ENCODE data around the gene NDUFAB1.

The NDUFAB1 gene

DNA sequence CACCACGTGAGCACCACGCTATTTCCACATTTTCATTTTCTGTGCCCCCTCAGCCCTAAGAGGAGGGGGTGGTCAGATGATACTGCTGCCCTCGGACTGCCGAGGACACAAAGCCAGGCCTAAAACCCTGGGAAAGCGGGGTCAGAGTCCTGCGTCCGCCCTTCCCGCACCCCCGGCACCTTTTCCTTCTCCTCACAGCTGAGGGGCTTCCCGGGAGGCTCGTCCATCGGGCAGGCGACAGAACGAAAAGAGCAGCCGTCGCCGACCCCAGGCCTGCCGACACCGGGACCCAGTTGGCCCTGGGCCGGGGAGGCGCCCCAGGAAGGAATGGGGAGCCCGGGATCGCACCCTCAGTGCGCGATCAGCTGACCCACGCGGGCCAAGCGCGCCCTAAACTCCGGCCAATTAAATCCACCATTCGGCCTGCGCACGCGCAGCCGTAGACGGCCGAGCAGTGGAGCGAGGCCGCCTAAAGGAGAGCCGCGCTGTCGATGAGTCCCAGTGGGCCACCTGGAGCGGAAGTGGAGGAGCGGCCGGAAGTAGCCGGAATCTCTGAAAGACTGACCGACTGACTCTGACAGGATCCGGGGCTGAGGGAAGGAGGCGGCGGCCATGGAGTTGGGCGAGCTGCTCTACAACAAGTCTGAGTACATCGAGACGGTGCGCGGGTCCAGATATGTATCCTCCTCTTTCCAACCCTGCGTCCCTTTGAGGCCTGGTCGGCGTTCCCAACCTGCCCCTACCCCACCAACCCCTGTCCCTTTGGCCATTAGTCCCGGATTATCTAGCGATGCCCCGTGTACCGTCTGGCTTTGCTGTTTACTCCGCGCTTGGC, 45.0 kb upstream of the NDUFAB1 start, which contains the start of the genes DCTN5 and PALB2:
TSS of gene DCTN5 (plus strand) at position 536 of the 835 bp plus-strand sequence. CDS start at position 613, 77 bp downstream.
TSS of gene PALB2 (minus strand) at position 380 of the 835 bp plus-strand sequence. CDS start at position 227, 153 bp downstream.
- ATAC-seq, result peak; percentile 99
- TF ChIP-seq BACH2 (CRISPR knock-in tag; IDR thresholded peaks at IDR 0.05; ENCODE audit: borderline replicate concordance), result no peak
- TF ChIP-seq, protein P1, sequence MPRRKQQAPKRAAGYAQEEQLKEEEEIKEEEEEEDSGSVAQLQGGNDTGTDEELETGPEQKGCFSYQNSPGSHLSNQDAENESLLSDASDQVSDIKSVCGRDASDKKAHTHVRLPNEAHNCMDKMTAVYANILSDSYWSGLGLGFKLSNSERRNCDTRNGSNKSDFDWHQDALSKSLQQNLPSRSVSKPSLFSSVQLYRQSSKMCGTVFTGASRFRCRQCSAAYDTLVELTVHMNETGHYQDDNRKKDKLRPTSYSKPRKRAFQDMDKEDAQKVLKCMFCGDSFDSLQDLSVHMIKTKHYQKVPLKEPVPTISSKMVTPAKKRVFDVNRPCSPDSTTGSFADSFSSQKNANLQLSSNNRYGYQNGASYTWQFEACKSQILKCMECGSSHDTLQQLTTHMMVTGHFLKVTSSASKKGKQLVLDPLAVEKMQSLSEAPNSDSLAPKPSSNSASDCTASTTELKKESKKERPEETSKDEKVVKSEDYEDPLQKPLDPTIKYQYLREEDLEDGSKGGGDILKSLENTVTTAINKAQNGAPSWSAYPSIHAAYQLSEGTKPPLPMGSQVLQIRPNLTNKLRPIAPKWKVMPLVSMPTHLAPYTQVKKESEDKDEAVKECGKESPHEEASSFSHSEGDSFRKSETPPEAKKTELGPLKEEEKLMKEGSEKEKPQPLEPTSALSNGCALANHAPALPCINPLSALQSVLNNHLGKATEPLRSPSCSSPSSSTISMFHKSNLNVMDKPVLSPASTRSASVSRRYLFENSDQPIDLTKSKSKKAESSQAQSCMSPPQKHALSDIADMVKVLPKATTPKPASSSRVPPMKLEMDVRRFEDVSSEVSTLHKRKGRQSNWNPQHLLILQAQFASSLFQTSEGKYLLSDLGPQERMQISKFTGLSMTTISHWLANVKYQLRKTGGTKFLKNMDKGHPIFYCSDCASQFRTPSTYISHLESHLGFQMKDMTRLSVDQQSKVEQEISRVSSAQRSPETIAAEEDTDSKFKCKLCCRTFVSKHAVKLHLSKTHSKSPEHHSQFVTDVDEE (CRISPR knock-in tag; IDR thresholded peaks at IDR 0.05), result 0 out of 2 replicates have a peak, but pooled peaks have one; percentile 20

DNA sequence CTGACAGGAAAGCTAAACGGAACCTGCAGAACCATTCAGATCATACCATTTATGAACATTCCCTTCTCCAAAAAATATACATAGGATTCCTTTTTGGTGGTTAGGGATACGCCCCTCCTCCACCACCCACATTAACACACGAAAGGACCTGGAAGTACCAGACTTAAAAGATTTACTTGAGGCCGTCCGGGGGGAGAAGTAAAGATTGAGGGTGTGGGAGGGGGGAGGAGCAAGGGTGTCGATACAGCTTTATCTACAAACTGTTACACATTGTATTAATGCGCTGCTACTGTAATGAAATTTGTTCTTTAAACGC, 44.5 kb upstream of the NDUFAB1 start:
- no peak for ATAC-seq

DNA sequence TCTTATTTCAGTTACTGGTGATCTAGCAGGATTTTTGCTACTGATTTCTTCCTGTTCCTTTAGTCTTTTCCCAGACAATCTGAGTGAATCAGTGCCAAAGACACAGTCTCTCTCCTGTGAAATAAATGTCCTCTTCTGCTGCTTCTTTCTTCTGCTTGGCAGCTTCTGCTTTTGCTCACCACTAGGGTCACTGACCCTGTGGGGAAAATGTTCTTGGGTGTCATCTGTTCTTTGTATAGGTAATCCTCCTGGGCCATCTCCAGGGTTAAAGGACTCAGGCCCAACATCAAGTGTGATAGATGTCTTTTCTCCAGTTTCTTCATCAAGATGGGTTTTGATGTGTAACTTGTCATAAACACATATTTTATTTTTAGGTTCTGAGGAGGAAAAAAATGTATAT, 39.8 kb upstream of the NDUFAB1 start:
- no peak for ATAC-seq
- no peak for TF ChIP-seq PPARA (CRISPR knock-in tag; IDR thresholded peaks at IDR 0.05; ENCODE audit: borderline replicate concordance)
- no peak for TF ChIP-seq ZFP3 (CRISPR knock-in tag; IDR thresholded peaks at IDR 0.05)
- no peak for TF ChIP-seq ESRRG (CRISPR knock-in tag; IDR thresholded peaks at IDR 0.05)
- no peak for TF ChIP-seq ISL1 (CRISPR knock-in tag; IDR thresholded peaks at IDR 0.05)
- TF ChIP-seq, protein P2, sequence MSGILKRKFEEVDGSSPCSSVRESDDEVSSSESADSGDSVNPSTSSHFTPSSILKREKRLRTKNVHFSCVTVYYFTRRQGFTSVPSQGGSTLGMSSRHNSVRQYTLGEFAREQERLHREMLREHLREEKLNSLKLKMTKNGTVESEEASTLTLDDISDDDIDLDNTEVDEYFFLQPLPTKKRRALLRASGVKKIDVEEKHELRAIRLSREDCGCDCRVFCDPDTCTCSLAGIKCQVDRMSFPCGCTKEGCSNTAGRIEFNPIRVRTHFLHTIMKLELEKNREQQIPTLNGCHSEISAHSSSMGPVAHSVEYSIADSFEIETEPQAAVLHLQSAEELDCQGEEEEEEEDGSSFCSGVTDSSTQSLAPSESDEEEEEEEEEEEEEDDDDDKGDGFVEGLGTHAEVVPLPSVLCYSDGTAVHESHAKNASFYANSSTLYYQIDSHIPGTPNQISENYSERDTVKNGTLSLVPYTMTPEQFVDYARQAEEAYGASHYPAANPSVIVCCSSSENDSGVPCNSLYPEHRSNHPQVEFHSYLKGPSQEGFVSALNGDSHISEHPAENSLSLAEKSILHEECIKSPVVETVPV (CRISPR knock-in tag; IDR thresholded peaks at IDR 0.05), result no peak
- TF ChIP-seq, protein P3, sequence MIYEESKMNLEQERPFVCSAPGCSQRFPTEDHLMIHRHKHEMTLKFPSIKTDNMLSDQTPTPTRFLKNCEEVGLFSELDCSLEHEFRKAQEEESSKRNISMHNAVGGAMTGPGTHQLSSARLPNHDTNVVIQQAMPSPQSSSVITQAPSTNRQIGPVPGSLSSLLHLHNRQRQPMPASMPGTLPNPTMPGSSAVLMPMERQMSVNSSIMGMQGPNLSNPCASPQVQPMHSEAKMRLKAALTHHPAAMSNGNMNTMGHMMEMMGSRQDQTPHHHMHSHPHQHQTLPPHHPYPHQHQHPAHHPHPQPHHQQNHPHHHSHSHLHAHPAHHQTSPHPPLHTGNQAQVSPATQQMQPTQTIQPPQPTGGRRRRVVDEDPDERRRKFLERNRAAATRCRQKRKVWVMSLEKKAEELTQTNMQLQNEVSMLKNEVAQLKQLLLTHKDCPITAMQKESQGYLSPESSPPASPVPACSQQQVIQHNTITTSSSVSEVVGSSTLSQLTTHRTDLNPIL (CRISPR knock-in tag; IDR thresholded peaks at IDR 0.05; ENCODE audit: low read depth), result no peak
- TF ChIP-seq ARNTL (CRISPR knock-in tag; IDR thresholded peaks at IDR 0.05; ENCODE audit: borderline replicate concordance, low read depth), result no peak
- TF ChIP-seq, protein P4, sequence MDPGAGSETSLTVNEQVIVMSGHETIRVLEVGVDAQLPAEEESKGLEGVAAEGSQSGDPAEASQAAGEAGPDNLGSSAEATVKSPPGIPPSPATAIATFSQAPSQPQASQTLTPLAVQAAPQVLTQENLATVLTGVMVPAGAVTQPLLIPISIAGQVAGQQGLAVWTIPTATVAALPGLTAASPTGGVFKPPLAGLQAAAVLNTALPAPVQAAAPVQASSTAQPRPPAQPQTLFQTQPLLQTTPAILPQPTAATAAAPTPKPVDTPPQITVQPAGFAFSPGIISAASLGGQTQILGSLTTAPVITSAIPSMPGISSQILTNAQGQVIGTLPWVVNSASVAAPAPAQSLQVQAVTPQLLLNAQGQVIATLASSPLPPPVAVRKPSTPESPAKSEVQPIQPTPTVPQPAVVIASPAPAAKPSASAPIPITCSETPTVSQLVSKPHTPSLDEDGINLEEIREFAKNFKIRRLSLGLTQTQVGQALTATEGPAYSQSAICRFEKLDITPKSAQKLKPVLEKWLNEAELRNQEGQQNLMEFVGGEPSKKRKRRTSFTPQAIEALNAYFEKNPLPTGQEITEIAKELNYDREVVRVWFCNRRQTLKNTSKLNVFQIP (CRISPR knock-in tag; IDR thresholded peaks at IDR 0.05; ENCODE audit: borderline replicate concordance, low read depth), result no peak
- no peak for TF ChIP-seq ZNF565 (CRISPR knock-in tag; conservative IDR thresholded peaks at IDR 0.05; ENCODE audit: low read depth)
- TF ChIP-seq ZFP30 (CRISPR knock-in tag; IDR thresholded peaks at IDR 0.05), result no peak
- TF ChIP-seq BACH2 (CRISPR knock-in tag; IDR thresholded peaks at IDR 0.05; ENCODE audit: borderline replicate concordance), result no peak
- TF ChIP-seq, protein P5, sequence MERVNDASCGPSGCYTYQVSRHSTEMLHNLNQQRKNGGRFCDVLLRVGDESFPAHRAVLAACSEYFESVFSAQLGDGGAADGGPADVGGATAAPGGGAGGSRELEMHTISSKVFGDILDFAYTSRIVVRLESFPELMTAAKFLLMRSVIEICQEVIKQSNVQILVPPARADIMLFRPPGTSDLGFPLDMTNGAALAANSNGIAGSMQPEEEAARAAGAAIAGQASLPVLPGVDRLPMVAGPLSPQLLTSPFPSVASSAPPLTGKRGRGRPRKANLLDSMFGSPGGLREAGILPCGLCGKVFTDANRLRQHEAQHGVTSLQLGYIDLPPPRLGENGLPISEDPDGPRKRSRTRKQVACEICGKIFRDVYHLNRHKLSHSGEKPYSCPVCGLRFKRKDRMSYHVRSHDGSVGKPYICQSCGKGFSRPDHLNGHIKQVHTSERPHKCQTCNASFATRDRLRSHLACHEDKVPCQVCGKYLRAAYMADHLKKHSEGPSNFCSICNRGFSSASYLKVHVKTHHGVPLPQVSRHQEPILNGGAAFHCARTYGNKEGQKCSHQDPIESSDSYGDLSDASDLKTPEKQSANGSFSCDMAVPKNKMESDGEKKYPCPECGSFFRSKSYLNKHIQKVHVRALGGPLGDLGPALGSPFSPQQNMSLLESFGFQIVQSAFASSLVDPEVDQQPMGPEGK (CRISPR knock-in tag; IDR thresholded peaks at IDR 0.05; ENCODE audit: borderline replicate concordance), result no peak

More for the DNA sequence above, 44.5 kb upstream of the NDUFAB1 start:
- TF ChIP-seq TOX (CRISPR knock-in tag; IDR thresholded peaks at IDR 0.05; ENCODE audit: borderline replicate concordance) (no peak), PPARA (CRISPR knock-in tag; IDR thresholded peaks at IDR 0.05; ENCODE audit: borderline replicate concordance) (no peak), ISL1 (CRISPR knock-in tag; IDR thresholded peaks at IDR 0.05) (no peak)
- TF ChIP-seq, protein P2 (CRISPR knock-in tag; IDR thresholded peaks at IDR 0.05), result no peak
- TF ChIP-seq, protein P4 (CRISPR knock-in tag; IDR thresholded peaks at IDR 0.05; ENCODE audit: borderline replicate concordance, low read depth), result no peak
